ENCODE data around the gene CSNK2B.
A peak's percentile ranks its signal among the peaks of the same experiment; 100 is the strongest.

CSNK2B gene

DNA sequence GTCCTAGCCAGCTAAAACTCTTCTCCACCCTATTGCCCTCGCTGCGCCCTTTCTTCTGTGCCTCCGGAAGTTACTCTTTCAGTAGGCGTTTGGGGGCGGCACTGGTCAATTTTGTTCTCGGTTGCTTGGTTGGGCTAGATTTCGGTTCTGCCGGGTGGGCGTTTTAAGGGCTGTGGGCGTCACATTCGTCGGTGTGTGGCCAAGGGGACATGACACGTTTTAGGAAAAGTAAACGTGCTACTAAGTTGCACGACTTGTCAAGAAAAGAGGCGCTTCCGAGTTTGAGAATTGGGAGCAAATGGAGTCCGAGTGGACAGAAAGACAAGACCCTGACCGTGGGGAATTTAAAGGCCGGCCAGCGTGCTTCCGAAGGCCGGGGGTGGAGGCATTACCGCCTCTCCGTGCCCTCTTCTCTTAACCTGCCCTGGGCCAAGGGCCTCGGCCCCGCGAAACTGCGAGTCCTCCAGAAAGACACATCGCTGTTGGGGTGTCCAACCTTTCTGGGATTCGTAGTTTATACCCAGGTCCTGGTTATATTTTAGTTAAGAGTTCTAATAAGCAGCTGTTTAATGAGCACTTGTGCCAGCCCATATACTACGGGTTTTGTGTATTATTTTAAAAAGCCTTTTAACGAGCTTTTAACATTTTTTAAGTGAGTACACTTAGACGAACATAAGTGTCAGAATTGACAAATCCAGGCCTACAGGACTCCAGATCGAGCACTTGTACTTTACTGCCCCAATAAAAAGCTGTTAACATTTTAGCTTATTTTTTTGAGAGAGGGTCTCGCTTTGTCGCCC lies 12.8 kb upstream of the CSNK2B start (continued):
- TF ChIP-seq MEIS1 (CRISPR knock-in tag; IDR thresholded peaks at IDR 0.05; ENCODE audit: borderline replicate concordance) (no peak), GLIS2 (tag by site-specific recombination; IDR thresholded peaks at IDR 0.05) (no peak), ZSCAN16 (tag by site-specific recombination; IDR thresholded peaks at IDR 0.05) (no peak), ZNF549 (tag by site-specific recombination; IDR thresholded peaks at IDR 0.05) (no peak), ZNF514 (tag by site-specific recombination; IDR thresholded peaks at IDR 0.05) (no peak), ZNF324 (tag by site-specific recombination; IDR thresholded peaks at IDR 0.05) (no peak), BCL11A (tag by site-specific recombination; IDR thresholded peaks at IDR 0.05; ENCODE audit: low read depth) (no peak), ZFP69B (tag by site-specific recombination; IDR thresholded peaks at IDR 0.05) (no peak), ZNF416 (tag by site-specific recombination; IDR thresholded peaks at IDR 0.05) (no peak), ZNF391 (tag by site-specific recombination; IDR thresholded peaks at IDR 0.05; ENCODE audit: borderline replicate concordance, low read depth) (no peak), ZNF501 (tag by site-specific recombination; IDR thresholded peaks at IDR 0.05) (peak; percentile 41; the same call in 1 of the 2 replicates), ZNF530 (tag by site-specific recombination; IDR thresholded peaks at IDR 0.05; ENCODE audit: low read depth) (no peak), KLF1 (tag by site-specific recombination; IDR thresholded peaks at IDR 0.05) (no peak; the same call in 1 of the 2 replicates), ZNF19 (tag by site-specific recombination; IDR thresholded peaks at IDR 0.05; ENCODE audit: low read depth) (no peak), ZNF558 (tag by site-specific recombination; IDR thresholded peaks at IDR 0.05) (no peak), ZNF626 (tag by site-specific recombination; IDR thresholded peaks at IDR 0.05) (no peak), ZNF266 (tag by site-specific recombination; IDR thresholded peaks at IDR 0.05; ENCODE audit: low read depth) (no peak; the same call in 1 of the 2 replicates), ZNF274 (IDR thresholded peaks at IDR 0.05; ENCODE audit: low read length) (no peak), ZNF274 (tag by site-specific recombination; IDR thresholded peaks at IDR 0.05; ENCODE audit: borderline replicate concordance) (no peak), ZNF747 (tag by site-specific recombination; IDR thresholded peaks at IDR 0.05) (no peak), ZNF660 (tag by site-specific recombination; IDR thresholded peaks at IDR 0.05) (no peak; the same call in 1 of the 2 replicates), ZNF23 (tag by site-specific recombination; IDR thresholded peaks at IDR 0.05; ENCODE audit: borderline replicate concordance) (no peak), ZNF585B (tag by site-specific recombination; IDR thresholded peaks at IDR 0.05) (no peak), ZBTB8A (tag by site-specific recombination; IDR thresholded peaks at IDR 0.05) (peak; percentile 100)
- TF ChIP-seq, protein P1, sequence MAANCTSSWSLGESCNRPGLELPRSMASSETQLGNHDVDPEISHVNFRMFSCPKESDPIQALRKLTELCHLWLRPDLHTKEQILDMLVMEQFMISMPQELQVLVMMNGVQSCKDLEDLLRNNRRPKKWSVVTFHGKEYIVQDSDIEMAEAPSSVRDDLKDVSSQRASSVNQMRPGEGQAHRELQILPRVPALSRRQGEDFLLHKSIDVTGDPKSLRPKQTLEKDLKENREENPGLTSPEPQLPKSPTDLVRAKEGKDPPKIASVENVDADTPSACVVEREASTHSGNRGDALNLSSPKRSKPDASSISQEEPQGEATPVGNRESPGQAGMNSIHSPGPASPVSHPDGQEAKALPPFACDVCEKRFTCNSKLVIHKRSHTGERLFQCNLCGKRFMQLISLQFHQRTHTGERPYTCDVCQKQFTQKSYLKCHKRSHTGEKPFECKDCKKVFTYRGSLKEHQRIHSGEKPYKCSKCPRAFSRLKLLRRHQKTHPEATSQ (tag by site-specific recombination; IDR thresholded peaks at IDR 0.05): no peak
- TF ChIP-seq, protein P2, sequence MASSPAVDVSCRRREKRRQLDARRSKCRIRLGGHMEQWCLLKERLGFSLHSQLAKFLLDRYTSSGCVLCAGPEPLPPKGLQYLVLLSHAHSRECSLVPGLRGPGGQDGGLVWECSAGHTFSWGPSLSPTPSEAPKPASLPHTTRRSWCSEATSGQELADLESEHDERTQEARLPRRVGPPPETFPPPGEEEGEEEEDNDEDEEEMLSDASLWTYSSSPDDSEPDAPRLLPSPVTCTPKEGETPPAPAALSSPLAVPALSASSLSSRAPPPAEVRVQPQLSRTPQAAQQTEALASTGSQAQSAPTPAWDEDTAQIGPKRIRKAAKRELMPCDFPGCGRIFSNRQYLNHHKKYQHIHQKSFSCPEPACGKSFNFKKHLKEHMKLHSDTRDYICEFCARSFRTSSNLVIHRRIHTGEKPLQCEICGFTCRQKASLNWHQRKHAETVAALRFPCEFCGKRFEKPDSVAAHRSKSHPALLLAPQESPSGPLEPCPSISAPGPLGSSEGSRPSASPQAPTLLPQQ (tag by site-specific recombination; IDR thresholded peaks at IDR 0.05): 0 out of 2 replicates have a peak, but pooled peaks have one; percentile 13
- TF ChIP-seq, protein P3, sequence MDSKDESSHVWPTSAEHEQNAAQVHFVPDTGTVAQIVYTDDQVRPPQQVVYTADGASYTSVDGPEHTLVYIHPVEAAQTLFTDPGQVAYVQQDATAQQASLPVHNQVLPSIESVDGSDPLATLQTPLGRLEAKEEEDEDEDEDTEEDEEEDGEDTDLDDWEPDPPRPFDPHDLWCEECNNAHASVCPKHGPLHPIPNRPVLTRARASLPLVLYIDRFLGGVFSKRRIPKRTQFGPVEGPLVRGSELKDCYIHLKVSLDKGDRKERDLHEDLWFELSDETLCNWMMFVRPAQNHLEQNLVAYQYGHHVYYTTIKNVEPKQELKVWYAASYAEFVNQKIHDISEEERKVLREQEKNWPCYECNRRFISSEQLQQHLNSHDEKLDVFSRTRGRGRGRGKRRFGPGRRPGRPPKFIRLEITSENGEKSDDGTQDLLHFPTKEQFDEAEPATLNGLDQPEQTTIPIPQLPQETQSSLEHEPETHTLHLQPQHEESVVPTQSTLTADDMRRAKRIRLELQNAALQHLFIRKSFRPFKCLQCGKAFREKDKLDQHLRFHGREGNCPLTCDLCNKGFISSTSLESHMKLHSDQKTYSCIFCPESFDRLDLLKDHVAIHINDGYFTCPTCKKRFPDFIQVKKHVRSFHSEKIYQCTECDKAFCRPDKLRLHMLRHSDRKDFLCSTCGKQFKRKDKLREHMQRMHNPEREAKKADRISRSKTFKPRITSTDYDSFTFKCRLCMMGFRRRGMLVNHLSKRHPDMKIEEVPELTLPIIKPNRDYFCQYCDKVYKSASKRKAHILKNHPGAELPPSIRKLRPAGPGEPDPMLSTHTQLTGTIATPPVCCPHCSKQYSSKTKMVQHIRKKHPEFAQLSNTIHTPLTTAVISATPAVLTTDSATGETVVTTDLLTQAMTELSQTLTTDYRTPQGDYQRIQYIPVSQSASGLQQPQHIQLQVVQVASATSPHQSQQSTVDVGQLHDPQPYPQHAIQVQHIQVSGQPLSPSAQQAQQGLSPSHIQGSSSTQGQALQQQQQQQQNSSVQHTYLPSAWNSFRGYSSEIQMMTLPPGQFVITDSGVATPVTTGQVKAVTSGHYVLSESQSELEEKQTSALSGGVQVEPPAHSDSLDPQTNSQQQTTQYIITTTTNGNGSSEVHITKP (tag by site-specific recombination; IDR thresholded peaks at IDR 0.05): no peak
- TF ChIP-seq, protein P4, sequence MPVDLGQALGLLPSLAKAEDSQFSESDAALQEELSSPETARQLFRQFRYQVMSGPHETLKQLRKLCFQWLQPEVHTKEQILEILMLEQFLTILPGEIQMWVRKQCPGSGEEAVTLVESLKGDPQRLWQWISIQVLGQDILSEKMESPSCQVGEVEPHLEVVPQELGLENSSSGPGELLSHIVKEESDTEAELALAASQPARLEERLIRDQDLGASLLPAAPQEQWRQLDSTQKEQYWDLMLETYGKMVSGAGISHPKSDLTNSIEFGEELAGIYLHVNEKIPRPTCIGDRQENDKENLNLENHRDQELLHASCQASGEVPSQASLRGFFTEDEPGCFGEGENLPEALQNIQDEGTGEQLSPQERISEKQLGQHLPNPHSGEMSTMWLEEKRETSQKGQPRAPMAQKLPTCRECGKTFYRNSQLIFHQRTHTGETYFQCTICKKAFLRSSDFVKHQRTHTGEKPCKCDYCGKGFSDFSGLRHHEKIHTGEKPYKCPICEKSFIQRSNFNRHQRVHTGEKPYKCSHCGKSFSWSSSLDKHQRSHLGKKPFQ (tag by site-specific recombination; IDR thresholded peaks at IDR 0.05): no peak
- TF ChIP-seq, protein P5, sequence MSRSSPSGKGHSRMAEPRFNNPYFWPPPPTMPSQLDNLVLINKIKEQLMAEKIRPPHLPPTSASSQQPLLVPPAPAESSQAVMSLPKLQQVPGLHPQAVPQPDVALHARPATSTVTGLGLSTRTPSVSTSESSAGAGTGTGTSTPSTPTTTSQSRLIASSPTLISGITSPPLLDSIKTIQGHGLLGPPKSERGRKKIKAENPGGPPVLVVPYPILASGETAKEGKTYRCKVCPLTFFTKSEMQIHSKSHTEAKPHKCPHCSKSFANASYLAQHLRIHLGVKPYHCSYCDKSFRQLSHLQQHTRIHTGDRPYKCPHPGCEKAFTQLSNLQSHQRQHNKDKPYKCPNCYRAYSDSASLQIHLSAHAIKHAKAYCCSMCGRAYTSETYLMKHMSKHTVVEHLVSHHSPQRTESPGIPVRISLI (tag by site-specific recombination; IDR thresholded peaks at IDR 0.05): no peak
- TF ChIP-seq, protein P6, sequence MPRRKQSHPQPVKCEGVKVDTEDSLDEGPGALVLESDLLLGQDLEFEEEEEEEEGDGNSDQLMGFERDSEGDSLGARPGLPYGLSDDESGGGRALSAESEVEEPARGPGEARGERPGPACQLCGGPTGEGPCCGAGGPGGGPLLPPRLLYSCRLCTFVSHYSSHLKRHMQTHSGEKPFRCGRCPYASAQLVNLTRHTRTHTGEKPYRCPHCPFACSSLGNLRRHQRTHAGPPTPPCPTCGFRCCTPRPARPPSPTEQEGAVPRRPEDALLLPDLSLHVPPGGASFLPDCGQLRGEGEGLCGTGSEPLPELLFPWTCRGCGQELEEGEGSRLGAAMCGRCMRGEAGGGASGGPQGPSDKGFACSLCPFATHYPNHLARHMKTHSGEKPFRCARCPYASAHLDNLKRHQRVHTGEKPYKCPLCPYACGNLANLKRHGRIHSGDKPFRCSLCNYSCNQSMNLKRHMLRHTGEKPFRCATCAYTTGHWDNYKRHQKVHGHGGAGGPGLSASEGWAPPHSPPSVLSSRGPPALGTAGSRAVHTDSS (tag by site-specific recombination; IDR thresholded peaks at IDR 0.05): no peak
